Thyroid gland (tissue), 4 donors: Measurements from ENCODE around the gene SLC35F3.

Source experiments
- CTCF ChIP-seq, 6 experiments: fragments of 200-600 bp in 3 of 6; fragments of 450-650 bp in 3 of 6; sonication (generic) in 3 of 6; IDR thresholded peaks; one replicate each; pipeline ENCODE4 v1.5.1; 2016 to 2019; ENCODE audit warnings: antibody characterized with exemption in 6 of 6, mild to moderate bottlenecking in 2 of 6, inconsistent platforms in 1 of 6, moderate library complexity in 1 of 6
- POLR2A ChIP-seq, 2 donors: fragments of 450-650 bp; IDR thresholded peaks; one replicate each; pipeline ENCODE4 v1.6.1; 2017; ENCODE audit warnings: antibody characterized with exemption in 2 of 2, mild to moderate bottlenecking in 2 of 2, moderate library complexity in 1 of 2

- TF ChIP-seq CTCF (IDR thresholded peaks at IDR 0.05) (no peak), POLR2A (IDR thresholded peaks at IDR 0.05) (no peak)
These were observed 361.4 kb downstream of the SLC35F3 start for GRCh38 chr1:234265861-234266260.
